ENCODE measurements around the gene SUSD1. TPM values are rescaled to one million over a fixed set of nuclear protein-coding genes. Genes with fewer than 3 reads are reported as not detected.

The SUSD1 gene
- total and polyA plus RNA-seq, 2 donors (not counting 3 experiments of a cell fraction or from before 2014, with no cell fraction given), result 33.1 to 37.8 TPM

- TF ChIP-seq CTCF (IDR thresholded peaks at IDR 0.05; ENCODE audit: extremely low read depth in 1 of 2, insufficient read depth in 1 of 2, low read depth in 1 of 2, low read length in 2 of 2) (no peak), EZH2 (IDR thresholded peaks at IDR 0.05; ENCODE audit: borderline replicate concordance, low read depth, low read length, severe bottlenecking) (no peak)
- Histone ChIP-seq H4K20me1 (replicated peaks; ENCODE audit: control insufficient read depth, extremely low read depth, insufficient read depth, low read length) (no peaks in the 10 kb centered on the region), H3K4me1 (ENCODE audit: control insufficient read depth, extremely low read depth, insufficient read depth, low read length) (peaks cover 19% of the 10 kb centered on the region), H3K9ac (replicated peaks; ENCODE audit: extremely low read depth, insufficient read depth, low read length) (no peak overlapping the region), H2AFZ (ENCODE audit: low read depth, low read length) (no peak overlapping the region), H3K9me3 (replicated peaks; ENCODE audit: control insufficient read depth, insufficient read depth, low read length) (no peaks in the 10 kb centered on the region), H3K27ac (ENCODE audit: insufficient read depth, low read depth, low read length) (no peak overlapping the region), H3K79me2 (ENCODE audit: control insufficient read depth, insufficient read depth, low read length) (no peaks in the 10 kb centered on the region), H3K4me3 (replicated peaks in 1 of 3; ENCODE audit: insufficient read depth in 1 of 3, low read depth in 1 of 3, low read length in 3 of 3) (no peak overlapping the region), H3K4me2 (ENCODE audit: insufficient read depth, low read length) (no peak overlapping the region), H3K9me1 (replicated peaks; ENCODE audit: control insufficient read depth, extremely low read depth, insufficient read depth, low read length) (no peaks in the 10 kb centered on the region), H3K36me3 (ENCODE audit: control insufficient read depth in 2 of 2, extremely low read depth in 1 of 2, insufficient read depth in 2 of 2, low read length in 2 of 2) (no peaks in the 10 kb centered on the region), H3K27me3 (ENCODE audit: control insufficient read depth in 2 of 2, insufficient read depth in 2 of 2, low read length in 2 of 2) (no peaks in the 10 kb centered on the region)
- CTCF ChIA-PET, result no interaction called here
- POLR2A ChIA-PET, result no interaction called here
- no peak for DNase-seq (ENCODE audit: low read depth, low spot score)
- FAIRE-seq, result no peak
- intact Hi-C loops (cut with micrococcal nuclease), result no loop called here
- dilution Hi-C loops (cut with MboI; ENCODE audit: extremely low pct_ligation_motif_present, low sequenced_read_pairs), result no loop called here
- no TSS peak for BruUV-seq (replicated peaks)
Measured at GRCh38 chr9:112054916-112055315, 120.2 kb downstream of the SUSD1 start.

- H3K36me3 ChIP-seq (ENCODE audit: control insufficient read depth in 2 of 2, extremely low read depth in 1 of 2, insufficient read depth in 2 of 2, low read length in 2 of 2), result no peaks in the 10 kb centered on the region
- FAIRE-seq, result no peak
- dilution Hi-C loops (cut with MboI; ENCODE audit: extremely low pct_ligation_motif_present, low sequenced_read_pairs) (no loop called here), intact Hi-C loops (cut with micrococcal nuclease) (no loop called here)
- H3K9me3 ChIP-seq (replicated peaks; ENCODE audit: control insufficient read depth, insufficient read depth, low read length), result peaks cover 2% of the 10 kb centered on the region
- H3K27ac ChIP-seq (ENCODE audit: insufficient read depth, low read depth, low read length), result no peak overlapping the region
- no peak overlapping the region for H3K4me2 ChIP-seq (ENCODE audit: insufficient read depth, low read length)
- H3K27me3 ChIP-seq (ENCODE audit: control insufficient read depth in 2 of 2, insufficient read depth in 2 of 2, low read length in 2 of 2), result no peaks in the 10 kb centered on the region
- TF ChIP-seq EZH2 (IDR thresholded peaks at IDR 0.05; ENCODE audit: borderline replicate concordance, low read depth, low read length, severe bottlenecking) (no peak), JUN (IDR thresholded peaks at IDR 0.05; ENCODE audit: borderline replicate concordance, insufficient read depth, insufficient read length, low read depth) (no peak), FOS (IDR thresholded peaks at IDR 0.05; ENCODE audit: borderline replicate concordance, insufficient read depth, low read length) (no peak), POLR2AphosphoS5 (IDR thresholded peaks at IDR 0.05; ENCODE audit: insufficient read depth, low read depth, low read length) (no peak), MYC (IDR thresholded peaks at IDR 0.05; ENCODE audit: low read depth, low read length) (no peak), GATA2 (IDR thresholded peaks at IDR 0.05; ENCODE audit: insufficient read depth, insufficient read length, low read depth, low read length) (no peak), POLR2A (IDR thresholded peaks at IDR 0.05; ENCODE audit: low read depth, low read length) (no peak), MAX (IDR thresholded peaks at IDR 0.05; ENCODE audit: insufficient read depth, insufficient read length) (no peak), CTCF (IDR thresholded peaks at IDR 0.05; ENCODE audit: extremely low read depth in 1 of 2, insufficient read depth in 1 of 2, low read depth in 1 of 2, low read length in 2 of 2) (no peak)
- no peak overlapping the region for H2AFZ ChIP-seq (ENCODE audit: low read depth, low read length)
- H3K9me1 ChIP-seq (replicated peaks; ENCODE audit: control insufficient read depth, extremely low read depth, insufficient read depth, low read length), result no peaks in the 10 kb centered on the region
- DNase-seq (ENCODE audit: low read depth, low spot score), result no peak
- H3K4me3 ChIP-seq (replicated peaks in 1 of 3; ENCODE audit: insufficient read depth in 1 of 3, low read depth in 1 of 3, low read length in 3 of 3), result no peak overlapping the region
- CTCF ChIA-PET, result interaction anchor here (1.7 to 3.0 kb wide), 2 partner anchors 9 to 30 kb away, joined by 5 to 12 read pairs; no protein-coding TSS in a partner anchor
- H3K9ac ChIP-seq (replicated peaks; ENCODE audit: extremely low read depth, insufficient read depth, low read length), result no peak overlapping the region
- H3K4me1 ChIP-seq (ENCODE audit: control insufficient read depth, extremely low read depth, insufficient read depth, low read length), result peaks cover 21% of the 10 kb centered on the region
- no peaks in the 10 kb centered on the region for H3K79me2 ChIP-seq (ENCODE audit: control insufficient read depth, insufficient read depth, low read length)
- POLR2A ChIA-PET, result interaction anchor here (0.7 kb wide), 1 partner anchor 27 kb away, joined by 10 read pairs; no protein-coding TSS in a partner anchor
- no peaks in the 10 kb centered on the region for H4K20me1 ChIP-seq (replicated peaks; ENCODE audit: control insufficient read depth, extremely low read depth, insufficient read depth, low read length)
- no TSS peak for BruUV-seq (replicated peaks)
Measured at GRCh38 chr9:112051812-112052211, 123.3 kb downstream of the SUSD1 start.

All from endothelial cell of umbilical vein (primary cell).